ENCODE data around the gene RRM1. TPM values are rescaled to one million over a fixed set of nuclear protein-coding genes. Genes with fewer than 3 reads are reported as not detected.
A peak's percentile ranks its signal among the peaks of the same experiment; 100 is the strongest.

The RRM1 gene
- total and polyA plus RNA-seq, 9 of the 15 experiments (the other 6 are each of a cell fraction or from before 2014, with no cell fraction given): 113 to 270 (median 163) TPM

DNA sequence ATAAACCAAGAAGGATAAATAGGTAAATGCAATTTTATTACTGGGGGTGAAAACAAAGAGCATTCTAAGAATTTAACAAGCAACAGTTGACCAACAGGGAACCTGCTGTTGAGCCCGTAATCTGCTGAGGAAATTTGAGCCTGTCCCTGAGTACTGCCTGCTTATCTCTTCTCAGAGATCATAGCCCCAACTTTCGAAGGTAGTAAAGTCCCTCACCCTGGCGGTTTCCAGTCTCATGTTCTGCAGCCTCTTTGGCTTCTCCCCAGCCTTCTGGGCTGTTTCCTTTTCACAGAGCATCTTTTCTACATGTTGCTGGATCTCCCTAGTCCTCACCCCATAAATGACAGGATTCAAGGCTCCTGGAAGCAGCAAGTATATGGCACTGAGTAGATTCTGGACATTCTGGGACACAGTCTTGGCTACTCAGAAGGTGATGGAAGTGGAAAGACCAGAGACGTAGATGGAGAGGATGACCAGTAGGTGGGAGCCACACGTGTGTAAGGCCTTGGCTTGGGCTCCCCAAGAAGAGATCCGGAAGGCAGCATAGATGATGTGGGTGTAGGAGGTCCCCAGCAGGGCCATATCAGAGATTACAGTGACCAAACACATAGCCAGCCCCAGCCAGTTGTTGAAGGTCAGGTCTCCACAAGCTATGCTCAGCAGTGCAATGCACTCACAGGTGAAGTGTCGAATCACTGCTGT, 51.6 kb downstream of the RRM1 start (continued):
- TF ChIP-seq, protein P1, sequence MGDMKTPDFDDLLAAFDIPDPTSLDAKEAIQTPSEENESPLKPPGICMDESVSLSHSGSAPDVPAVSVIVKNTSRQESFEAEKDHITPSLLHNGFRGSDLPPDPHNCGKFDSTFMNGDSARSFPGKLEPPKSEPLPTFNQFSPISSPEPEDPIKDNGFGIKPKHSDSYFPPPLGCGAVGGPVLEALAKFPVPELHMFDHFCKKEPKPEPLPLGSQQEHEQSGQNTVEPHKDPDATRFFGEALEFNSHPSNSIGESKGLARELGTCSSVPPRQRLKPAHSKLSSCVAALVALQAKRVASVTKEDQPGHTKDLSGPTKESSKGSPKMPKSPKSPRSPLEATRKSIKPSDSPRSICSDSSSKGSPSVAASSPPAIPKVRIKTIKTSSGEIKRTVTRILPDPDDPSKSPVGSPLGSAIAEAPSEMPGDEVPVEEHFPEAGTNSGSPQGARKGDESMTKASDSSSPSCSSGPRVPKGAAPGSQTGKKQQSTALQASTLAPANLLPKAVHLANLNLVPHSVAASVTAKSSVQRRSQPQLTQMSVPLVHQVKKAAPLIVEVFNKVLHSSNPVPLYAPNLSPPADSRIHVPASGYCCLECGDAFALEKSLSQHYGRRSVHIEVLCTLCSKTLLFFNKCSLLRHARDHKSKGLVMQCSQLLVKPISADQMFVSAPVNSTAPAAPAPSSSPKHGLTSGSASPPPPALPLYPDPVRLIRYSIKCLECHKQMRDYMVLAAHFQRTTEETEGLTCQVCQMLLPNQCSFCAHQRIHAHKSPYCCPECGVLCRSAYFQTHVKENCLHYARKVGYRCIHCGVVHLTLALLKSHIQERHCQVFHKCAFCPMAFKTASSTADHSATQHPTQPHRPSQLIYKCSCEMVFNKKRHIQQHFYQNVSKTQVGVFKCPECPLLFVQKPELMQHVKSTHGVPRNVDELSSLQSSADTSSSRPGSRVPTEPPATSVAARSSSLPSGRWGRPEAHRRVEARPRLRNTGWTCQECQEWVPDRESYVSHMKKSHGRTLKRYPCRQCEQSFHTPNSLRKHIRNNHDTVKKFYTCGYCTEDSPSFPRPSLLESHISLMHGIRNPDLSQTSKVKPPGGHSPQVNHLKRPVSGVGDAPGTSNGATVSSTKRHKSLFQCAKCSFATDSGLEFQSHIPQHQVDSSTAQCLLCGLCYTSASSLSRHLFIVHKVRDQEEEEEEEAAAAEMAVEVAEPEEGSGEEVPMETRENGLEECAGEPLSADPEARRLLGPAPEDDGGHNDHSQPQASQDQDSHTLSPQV (IDR thresholded peaks at IDR 0.05): peak; percentile 37; the same call in 1 of the 2 replicates
- TF ChIP-seq ZNF263 (CRISPR knock-in tag; IDR thresholded peaks at IDR 0.05; ENCODE audit: borderline replicate concordance): 0 out of 2 replicates have a peak, but pooled peaks have one; percentile 10
- TF ChIP-seq EHMT2 (IDR thresholded peaks at IDR 0.05): peak; percentile 5; the same call in 1 of the 2 replicates
- TF ChIP-seq GTF2A2 (tag; IDR thresholded peaks at IDR 0.05): no peak
- 0 out of 2 replicates have a peak, but pooled peaks have one; percentile 40 for TF ChIP-seq MGA (IDR thresholded peaks at IDR 0.05)
- TF ChIP-seq TEAD4 (IDR thresholded peaks at IDR 0.05; ENCODE audit: low read length): peak; percentile 40; the same call in 1 of the 2 replicates
- TF ChIP-seq TEAD4 (CRISPR knock-in tag; IDR thresholded peaks at IDR 0.05; ENCODE audit: borderline replicate concordance): no peak
- TF ChIP-seq MAFK (IDR thresholded peaks at IDR 0.05; ENCODE audit: low read length): no peak
